ENCODE measurements around the gene CTIF.

DNA sequence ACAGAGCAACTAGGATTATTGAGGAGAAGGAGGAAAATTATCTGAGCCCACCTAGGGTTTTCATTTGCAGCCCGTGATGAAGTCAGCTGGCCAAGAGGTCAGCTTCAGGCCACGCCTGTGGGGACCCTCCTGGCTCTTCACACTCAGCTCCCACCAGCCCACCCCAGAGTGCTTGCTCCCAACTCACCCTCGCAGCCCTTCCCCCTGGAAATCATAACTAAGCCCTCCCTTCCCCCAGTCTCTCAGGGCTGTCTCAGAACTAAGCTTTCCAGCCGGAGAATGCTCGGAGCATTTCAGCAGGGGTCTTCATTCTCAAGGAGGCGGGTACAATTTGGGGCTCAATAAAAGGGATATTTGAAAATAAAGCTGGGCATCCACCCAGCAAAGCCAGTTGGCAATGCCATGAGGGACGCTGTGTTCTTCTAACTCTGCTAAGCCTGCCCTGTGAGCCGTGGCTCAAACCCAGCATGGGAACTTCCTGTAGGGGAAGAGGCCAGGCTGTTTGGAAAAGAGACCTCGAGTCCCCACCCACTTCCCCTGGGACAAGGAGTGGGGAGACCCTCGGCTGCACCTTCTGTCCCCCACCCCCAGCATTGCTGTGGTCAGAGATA lies 194.9 kb downstream of the CTIF start:
- TF ChIP-seq, protein P1, sequence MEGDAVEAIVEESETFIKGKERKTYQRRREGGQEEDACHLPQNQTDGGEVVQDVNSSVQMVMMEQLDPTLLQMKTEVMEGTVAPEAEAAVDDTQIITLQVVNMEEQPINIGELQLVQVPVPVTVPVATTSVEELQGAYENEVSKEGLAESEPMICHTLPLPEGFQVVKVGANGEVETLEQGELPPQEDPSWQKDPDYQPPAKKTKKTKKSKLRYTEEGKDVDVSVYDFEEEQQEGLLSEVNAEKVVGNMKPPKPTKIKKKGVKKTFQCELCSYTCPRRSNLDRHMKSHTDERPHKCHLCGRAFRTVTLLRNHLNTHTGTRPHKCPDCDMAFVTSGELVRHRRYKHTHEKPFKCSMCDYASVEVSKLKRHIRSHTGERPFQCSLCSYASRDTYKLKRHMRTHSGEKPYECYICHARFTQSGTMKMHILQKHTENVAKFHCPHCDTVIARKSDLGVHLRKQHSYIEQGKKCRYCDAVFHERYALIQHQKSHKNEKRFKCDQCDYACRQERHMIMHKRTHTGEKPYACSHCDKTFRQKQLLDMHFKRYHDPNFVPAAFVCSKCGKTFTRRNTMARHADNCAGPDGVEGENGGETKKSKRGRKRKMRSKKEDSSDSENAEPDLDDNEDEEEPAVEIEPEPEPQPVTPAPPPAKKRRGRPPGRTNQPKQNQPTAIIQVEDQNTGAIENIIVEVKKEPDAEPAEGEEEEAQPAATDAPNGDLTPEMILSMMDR (IDR thresholded peaks at IDR 0.05; ENCODE audit: insufficient read depth, low read length, poor library complexity, severe bottlenecking), result no peak
- TF ChIP-seq EZH2phosphoT487 (conservative IDR thresholded peaks at IDR 0.05; ENCODE audit: low read length), result no peak
